ENCODE measurements around the gene NLK.

DNA sequence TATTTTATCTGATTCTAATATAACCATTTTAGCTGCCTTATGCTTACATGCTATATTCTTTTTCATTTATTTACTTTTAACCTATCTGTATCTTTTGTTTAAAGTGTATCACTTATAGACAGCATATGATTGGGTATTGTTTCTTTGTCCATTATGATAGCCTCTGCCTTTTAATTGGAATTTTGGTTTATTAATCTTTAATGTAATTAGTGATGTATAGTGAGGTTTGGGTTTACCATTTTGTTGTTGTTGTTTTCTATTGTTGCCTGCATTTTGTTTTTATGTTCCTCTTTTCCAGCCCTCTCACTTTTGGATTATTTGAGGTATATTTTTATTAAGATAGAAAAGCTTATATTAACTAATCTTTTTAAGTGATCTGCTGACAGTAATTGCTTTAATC, 59.4 kb downstream of the NLK start:
- TF ChIP-seq CTCF (IDR thresholded peaks at IDR 0.05) = no peak
- TF ChIP-seq POLR2A (IDR thresholded peaks at IDR 0.05) = no peak
- no peak for TF ChIP-seq POLR2AphosphoS5 (IDR thresholded peaks at IDR 0.05)

Measured in transverse colon (tissue), 4 donors.